Effector CD4-positive, alpha-beta T cell (primary cell): ENCODE results near the gene DDX39A.
"Not testable (repeated sequence)": the region's sequence is repeated elsewhere in the genome, so short reads cannot be mapped to it uniquely, and the experiment has no call there.

Experiments
- DNase-seq: peaks from one replicate; pipeline ENCODE4 v3.0.0-alpha.2; 2020
- total RNA-seq: gene quantifications from one replicate; lab custom pipeline; 2026; lab: John Stamatoyannopoulos, UW

The DDX39A gene
- 344 reads per million, percentile 96 among the genes with 10 or more reads in this experiment for total RNA-seq

DNA sequence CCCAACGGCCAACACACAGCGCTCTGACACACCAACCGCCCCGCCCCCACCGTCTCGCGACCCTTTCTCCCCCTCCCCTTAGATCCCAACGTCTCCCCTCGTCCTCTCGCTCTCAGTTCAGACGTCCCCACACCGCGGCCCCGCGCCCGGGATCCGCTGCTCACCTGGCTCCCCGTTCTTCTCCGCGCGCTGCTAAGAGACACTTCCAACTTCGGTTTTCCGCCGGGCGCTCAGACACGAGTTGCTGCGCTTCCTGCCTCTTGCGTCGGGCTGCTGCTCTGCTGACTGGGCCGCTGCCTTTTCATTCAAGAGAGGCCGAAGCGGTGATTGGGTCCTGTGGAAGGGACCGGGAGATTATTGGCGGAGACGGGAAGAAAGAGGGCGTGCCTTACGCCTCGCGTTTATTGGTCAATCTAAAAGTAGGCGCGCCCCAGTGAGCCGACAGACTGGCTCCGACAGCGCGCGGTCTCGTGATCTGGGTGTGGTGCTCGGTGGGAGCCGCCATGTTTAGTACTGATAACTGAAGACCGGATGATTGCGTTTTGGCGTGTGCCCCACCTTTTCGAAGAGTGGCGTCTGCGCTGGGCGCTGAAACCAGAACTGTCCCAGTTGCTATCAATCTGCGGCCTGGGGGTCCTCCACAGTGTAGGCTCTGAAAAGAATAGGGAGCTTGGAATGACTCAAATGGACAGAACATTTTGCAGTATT lies at the start of gene DDX39A:
Gene DDX39A (minus strand): TSS at position 236 of the 708 bp plus-strand sequence. CDS start 6,121 bp downstream, outside the sequence.
- peak; percentile 94 for DNase-seq

DNA sequence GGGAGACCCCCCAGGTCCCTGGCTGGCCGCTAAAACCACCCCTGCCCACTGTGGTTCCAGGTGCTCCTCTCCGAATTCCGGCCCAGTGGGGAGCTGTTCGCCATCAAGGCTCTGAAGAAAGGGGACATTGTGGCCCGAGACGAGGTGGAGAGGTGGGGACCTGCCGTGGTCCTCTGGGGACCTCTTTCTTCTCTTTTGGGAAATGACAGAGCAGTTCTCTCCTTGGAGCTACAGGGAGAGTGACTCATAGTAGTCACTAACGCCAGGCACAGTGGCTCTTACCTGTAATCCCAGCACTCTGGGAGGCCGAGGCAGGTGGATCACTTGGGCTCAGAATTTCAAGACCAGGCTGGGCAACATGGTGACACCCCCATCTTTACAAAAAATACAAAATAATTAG lies 48.7 kb upstream of the DDX39A start:
- DNase-seq, result no peak

DNA sequence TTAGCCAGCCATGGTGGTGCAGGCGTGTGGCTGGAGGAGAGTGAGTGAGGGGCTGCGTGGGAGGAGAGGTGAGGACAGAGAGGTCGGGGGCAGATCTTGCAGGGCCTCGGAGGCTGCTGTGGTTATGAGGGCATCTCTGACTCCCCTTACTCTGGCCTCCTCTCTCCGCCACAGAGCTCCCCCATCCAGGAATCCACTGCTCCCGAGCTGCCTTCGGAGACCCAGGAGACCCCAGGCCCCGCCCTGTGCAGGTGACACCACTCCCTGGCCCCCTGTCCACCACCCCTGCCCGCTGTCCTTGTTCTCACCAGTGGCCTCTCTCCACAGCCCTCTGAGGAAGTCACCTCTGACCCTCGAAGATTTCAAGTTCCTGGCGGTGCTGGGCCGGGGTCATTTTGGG lies 48.2 kb upstream of the DDX39A start:
- DNase-seq, result no peak

DNA sequence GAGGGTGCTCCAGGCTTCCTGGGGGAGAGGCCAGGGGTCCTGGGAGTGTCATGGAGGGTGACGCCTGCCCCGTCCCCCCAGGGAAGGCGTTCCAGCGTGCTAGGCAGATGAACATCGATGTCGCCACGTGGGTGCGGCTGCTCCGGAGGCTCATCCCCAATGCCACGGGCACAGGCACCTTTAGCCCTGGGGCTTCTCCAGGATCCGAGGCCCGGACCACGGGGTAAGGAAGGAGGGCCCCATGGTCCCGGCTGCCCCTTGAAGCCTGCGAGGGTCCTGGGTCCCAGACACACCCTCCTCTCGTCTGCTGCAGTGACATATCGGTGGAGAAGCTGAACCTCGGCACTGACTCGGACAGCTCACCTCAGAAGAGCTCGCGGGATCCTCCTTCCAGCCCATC lies 44.6 kb upstream of the DDX39A start:
- DNase-seq, result no peak

DNA sequence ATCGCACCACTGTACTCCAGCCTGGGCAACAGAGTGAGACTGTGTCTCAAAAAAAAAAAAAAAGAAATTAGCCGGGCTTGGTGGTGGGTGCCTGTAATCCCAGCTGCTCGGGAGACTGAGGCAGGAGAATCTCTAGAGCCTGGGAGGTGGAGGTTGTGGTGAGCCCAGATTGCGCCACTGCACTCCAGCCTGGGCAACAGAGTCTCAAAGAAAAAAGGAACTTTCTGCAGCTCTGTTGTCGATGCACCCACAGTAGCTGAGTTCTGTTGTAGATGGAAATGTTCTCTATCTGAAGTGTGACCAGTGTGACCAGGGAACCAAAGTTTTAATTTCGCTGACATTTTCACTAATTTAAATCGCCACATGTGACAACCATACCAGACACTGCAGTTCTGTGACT lies 43.3 kb upstream of the DDX39A start:
- DNase-seq, result not testable (repeated sequence)

DNA sequence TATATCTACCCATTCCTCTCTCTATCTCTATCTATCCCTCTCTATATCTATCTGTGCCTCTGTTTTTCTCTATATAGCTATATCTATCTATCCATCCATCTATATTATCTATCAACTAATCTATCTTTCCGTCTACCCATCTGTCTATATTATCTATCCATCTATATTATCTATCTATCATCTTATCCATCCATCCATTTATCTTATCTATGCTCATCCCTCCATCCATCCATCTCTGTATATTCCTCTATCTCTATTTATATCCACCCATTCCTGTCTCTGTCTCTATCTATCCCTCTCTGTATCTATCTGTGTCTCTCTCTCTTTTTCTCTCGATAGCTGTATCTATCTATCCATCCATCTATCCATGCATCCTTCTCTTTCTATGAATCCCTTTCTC lies 41.8 kb upstream of the DDX39A start:
- DNase-seq, result no peak

DNA sequence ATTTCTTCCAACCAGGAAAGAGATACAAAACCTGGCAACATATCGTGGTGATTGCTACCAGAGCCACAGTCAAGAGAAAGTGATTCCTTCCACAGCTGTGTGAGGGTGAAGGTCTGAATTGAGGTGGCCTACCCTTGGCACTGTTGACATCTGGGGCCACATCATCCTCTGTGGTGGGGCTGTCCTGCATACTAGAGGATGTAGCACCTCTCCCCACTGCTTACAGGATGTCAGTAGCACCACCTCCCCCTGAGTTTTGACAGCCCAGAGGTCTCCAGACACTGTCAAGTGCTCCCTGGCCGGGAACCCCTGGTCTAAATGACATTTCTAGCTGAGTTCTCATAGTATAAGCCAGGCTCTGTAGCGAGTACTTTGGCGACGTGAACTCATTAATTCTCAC lies 40.6 kb upstream of the DDX39A start:
- DNase-seq, result no peak

DNA sequence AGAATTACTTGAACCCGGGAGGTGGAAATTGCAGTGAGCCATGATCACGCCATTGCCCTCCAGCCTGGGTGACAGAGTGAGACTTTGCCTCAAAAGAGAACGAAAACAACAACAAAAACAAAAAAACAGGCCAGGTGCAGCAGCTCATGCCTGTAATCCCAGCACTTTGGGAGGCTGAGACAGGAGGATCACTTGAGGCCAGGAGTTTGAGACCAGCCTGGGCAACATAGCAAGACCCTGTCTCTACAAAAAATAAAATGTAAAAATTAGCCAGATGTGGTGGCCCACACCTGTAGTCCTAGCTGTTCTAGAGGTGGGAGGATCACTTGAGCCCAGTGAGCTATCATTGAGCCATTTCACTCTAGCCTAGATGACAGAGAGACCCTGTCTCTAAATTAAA lies 33.2 kb upstream of the DDX39A start:
- not testable (repeated sequence) for DNase-seq

DNA sequence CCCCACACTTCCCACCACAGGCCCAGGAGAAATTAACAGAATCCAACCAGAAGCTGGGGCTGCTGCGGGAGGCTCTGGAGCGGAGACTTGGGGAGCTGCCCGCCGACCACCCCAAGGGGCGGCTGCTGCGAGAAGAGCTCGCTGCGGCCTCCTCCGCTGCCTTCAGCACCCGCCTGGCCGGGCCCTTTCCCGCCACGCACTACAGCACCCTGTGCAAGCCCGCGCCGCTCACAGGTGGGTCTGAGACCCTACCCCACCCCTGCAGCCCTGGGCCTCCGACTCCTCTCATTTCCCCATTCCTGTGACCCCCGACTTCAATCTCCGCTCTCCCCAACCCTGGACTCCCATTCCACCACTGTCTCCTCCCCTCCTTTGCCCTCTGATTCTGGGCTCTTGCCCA lies 31.7 kb upstream of the DDX39A start:
- no peak for DNase-seq

DNA sequence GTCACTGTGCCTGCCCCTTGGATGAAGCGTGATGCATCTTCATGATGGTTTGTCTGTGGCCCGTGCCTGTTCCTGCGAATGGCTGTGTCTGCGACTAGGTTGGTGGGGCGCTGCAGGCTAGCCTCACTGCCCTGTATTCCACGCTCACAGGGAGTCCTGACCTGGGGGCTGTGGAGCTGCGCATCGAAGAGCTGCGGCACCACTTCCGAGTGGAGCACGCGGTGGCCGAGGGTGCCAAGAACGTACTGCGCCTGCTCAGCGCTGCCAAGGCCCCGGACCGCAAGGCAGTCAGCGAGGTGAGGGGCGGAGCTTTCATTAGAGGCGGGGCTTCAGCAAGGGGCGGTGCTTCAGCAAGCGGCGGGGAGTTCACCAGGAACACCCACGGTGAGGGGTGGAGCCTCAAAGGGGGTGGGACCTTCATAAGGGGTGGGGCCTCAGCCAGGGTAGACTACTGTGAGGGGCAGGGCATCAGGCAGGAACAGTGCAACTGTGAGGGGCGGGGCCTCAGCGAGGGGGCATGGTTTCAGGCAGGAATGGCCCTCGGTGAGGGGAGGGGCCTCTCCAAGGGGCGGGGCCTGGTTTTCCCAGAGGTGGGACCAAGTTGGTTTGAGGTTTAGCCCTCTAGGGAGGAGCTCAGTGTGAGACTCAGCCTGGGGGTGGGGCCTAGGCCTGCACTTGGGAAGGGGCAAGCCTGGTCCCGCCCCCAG lies 31.2 kb upstream of the DDX39A start:
- DNase-seq, result no peak

DNA sequence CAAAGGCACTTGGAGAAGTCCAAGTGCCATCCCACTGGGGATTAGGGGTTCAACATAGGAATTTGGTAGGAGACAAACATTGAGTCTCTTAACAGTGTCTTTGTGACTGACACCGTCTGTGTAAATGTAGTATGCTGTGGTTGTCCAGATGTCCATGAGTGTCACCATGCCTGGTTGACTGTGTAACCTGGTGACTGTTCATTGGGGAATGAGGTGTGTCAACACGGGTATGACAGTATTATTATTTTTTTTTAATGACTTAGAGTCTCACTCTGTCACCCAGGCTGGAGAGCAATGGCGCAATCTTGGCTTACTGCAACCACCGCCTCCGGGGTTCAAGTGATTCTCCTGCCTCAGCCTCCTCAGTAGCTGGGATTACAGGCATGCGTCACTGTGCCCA lies 30.2 kb upstream of the DDX39A start:
- DNase-seq, result no peak

DNA sequence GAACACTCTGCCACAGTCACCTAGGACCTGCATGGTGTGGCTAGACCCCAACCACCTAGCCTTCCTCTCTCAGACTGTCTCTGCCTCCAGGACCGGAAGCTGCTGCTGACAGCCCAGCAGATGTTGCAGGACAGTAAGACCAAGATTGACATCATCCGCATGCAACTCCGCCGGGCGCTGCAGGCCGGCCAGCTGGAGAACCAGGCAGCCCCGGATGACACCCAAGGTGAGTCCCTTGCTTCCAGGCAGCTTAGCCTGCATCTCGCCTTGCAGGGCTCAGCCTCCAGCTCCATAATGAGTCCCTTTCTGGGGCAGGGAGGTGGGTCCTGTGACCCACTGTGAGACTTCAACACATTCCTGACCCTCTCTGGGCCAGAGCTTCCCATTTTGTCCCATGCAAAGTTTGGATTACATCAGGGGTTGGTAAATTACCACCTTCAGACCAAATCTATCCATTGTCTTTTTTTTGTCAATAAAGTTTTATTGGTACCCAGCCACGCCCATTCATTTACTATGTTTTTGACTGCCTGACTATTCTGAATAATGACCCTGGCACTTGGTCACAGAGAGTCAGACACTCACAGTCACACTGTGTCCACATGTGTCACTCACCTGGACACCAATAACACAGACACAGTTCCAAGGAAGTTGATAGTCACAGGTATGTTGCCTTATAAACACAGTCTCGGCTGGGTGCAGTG lies 27.3 kb upstream of the DDX39A start:
- no peak for DNase-seq

DNA sequence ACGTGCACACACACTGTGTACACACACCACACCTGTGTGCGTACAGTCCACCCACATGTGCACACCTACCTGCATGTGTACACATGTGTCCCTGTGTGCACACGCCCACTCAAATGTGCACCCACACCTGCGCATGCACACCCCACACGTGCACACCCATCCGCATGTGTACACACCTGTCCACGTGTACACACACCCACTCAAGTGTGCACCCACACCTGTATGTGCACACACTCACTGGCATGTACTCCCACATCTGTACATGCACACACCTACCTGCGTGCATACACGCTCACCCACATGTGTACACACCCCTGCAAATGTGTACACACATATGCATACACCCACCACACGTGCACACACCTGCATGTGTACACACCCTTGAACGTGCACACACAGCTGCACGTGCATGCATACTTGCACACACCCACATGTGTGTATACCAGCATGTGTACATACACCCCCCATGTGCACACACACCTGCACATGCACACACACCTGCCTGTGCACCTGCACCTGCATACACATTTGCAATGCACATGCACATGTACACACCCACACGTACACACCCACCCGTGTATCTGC lies 24.6 kb upstream of the DDX39A start:
- DNase-seq, result no peak

DNA sequence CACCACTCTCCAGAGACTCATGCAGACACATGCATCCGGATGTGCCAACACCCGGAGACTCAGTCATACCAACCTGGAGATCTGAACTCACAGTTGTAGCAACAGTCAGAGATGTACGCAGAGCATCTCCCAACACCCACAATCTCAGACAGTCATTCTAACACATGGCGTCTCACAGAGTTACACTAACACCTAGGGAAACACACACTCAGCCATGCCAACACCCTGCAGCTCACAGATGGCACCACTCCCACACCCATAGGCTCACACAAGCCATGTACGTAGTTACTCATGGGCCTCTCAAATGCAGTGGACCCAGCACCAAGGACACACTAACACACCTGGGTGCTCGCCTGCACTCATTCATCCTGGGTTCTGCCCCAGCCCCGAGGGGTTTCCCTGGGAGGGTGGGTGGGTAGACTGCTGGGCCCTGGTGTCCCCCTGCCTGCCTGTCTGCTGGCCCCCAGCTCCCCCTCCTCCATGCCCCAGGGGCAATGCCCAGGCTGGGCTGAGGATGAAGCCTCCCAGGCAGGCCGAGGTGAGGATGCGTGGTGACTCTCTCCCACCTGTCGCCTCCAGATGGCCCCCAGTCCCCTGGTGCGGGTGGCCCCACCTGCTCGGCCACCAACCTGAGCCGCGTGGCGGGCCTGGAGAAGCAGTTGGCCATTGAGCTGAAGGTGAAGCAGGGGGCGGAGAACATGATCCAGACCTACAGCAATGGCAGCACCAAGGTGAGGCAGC lies 23.9 kb upstream of the DDX39A start:
- no peak for DNase-seq

DNA sequence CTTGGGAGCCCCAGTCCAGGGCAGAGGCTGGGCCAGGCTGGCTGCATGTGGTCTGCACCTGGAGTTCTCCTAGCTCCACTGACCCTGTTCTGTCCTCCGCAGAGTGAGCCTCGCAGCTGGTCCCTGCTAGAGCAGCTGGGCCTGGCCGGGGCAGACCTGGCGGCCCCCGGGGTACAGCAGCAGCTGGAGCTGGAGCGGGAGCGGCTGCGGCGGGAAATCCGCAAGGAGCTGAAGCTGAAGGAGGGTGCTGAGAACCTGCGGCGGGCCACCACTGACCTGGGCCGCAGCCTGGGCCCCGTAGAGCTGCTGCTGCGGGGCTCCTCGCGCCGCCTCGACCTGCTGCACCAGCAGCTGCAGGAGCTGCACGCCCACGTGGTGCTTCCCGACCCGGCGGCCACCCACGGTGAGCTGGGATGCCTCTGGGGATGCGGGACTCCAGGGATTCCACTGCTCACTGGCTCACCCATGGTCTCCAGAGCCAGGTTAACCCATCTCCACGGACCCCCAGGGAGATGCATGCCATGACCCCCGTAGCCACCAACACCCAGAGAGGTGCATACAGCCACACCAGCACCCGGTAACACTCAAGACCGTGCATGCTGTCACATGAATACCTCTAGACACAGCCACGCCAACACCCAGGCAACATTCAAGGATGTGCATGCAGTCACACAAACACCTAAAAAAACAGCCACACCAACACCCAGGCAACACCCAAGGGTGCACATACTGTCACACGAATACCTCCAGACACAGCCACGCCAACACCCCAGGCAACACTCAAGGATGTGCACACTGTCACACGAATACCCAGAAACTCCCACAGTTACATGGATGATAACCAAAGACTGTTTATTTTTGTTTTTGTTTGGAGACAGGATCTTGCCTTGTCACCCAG lies 22.1 kb upstream of the DDX39A start:
- no peak for DNase-seq

DNA sequence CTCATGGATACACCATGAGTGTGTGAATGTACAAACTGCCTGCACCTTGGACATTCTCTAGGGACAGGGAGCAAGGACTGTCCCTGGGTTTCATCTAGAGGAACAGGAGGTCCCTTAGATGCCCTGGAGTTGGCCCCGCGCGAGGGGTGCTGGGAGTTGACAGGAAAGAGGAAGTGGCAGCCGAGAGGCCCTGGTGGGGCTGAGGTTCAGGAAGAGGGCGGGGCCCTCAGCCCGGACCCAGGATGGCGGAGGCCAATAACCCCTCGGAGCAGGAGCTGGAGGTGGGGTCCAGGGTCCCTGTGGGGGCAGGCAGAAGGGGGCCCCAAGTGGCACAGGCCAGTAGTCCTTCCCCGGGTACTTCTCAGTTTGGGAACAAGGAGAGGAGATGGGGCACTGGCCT lies 20.9 kb upstream of the DDX39A start:
- peak; percentile 62 for DNase-seq

DNA sequence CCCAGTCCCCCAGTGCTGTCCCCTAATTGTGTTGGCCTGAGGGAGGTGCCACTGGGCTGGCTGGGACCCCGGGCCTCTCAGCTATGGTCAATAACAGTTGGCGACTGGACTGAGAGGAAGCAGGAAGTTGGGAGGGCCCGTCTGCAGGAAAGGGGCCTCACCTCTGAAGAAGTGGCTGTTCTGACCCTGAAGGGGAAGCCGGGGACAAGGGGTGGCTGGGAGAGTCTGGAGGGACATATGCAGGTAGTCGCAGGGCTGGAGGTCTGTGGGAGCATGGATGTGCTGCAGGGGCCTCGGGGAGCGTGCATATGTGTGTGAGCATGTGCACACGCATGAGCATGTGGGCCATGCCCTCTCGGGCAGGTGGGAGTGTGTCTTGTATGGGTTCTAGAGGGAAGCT lies 19.9 kb upstream of the DDX39A start:
- DNase-seq, result no peak

DNA sequence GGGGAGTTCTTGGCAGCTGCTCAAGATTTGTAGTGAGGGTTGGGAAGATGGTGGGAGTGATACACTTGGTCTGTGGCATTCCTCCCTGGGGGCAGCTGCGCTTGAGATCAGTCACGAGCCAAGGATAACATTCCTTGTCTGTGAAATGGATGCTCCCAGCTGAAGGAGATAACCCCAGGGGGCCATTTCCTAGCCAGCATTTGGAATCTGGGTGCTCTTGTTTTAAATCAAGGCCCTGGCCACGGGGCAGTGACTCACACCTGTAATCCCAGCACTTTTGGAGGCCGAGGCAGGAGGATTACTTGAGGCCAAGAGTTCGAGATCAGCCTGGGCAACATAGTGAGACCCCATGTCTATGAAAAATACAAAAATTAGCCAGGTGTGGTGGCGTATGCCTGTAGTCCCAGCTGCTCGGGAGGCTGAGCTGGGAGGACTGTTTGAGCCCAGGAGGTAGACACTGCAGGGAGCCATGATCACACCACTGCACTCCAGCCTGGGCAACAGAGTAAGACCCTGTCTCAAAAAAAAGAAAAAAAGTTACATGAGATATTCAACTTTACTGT lies 18.5 kb upstream of the DDX39A start:
- no peak for DNase-seq

DNA sequence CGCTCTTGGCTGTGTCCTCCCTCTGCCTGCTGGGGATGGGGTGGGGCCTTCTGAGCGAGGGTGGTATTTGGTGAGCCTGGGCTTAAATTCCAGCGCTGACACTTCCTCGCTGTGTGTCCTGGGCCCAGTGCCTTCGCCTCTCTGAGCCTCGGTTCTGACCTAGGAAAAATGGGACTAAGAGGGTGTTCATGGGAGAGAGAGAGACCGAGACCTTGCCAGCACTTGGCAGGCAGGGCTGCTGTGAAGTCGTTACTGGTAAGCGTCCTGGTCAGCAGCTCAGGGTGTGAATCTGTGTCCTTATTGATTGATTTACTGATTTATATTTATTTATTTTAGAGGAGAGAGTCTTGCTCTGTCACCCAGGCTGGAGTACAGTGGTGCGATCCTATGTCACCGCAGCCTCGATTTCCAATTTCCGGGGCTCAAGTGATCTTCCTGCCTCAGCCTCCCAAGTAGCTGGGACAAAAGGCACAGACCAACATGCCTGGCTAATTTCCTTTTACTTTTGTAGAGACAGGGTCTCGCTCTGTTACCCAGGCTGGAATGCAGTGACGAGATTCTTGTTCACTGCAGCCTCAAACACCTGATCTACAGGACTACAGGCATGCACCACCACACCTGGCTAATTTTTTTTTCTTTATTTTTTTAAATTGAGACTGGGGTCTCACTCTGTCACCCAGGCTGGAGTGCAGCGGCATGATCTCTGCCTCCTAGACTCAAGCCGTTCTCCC lies 16.3 kb upstream of the DDX39A start:
- no peak for DNase-seq

DNA sequence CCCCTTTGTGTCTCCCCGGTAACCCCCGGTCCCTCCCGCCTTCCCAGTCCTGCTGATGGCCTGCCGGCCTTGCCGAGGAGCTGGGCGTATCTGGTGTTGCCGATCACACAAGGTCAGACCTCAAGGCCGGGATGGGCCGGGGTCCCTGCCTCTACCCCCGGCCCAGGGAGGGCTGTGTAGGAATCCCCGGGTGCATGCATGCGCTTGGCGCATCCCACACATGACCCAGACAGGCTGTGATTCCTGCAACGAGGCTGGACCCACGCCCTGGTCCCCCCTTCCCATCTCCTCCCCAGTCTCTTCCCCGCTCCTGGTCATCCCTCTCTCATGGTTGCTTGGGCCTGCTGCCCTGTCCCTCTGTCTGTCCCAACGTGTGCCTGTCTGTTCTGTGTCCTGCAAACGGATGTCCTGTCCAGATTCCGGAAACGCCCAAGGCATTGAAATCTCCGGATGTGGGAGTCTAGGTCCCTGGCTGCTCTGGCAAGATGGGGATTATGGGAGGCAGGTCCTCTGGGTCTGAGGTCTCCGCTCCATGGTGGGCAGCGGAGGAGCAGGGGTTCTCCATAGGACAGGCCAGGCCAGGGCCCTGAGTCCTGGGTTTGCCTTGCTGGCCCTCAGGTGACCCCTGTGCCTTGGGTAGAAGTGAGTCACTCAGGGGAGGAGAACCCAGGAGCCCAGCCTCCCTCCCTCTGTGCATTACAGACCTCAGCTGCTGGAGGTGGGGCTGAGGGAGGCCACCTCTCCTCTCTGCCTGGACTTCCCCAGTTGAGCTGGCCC lies 15.6 kb upstream of the DDX39A start:
- no peak for DNase-seq
